NT2/D1 (cell line): ENCODE data around the gene CCDC142.

Experiments used
- DNase-seq: peaks from one replicate; pipeline ENCODE4 v3.0.0-alpha.2; 2011; ENCODE audit warnings: low read depth, low spot score
- H3K27me3 ChIP-seq: 2 replicates; pipeline ENCODE4 v1.6.0; 2011; ENCODE audit warnings: mild to moderate bottlenecking; ENCODE audit not compliant: insufficient read length, insufficient read depth
- H3K36me3 ChIP-seq: 2 replicates; pipeline ENCODE4 v1.6.1; 2011; ENCODE audit warnings: mild to moderate bottlenecking, low read length, mixed read lengths; ENCODE audit not compliant: insufficient read depth, insufficient read length
- H3K4me1 ChIP-seq: 2 replicates; pipeline ENCODE4 v1.5.1; 2011; ENCODE audit not compliant: insufficient read depth, insufficient read length
- H3K4me3 ChIP-seq: 2 replicates; pipeline ENCODE4 v1.5.1; 2011; ENCODE audit warnings: low read depth; ENCODE audit not compliant: insufficient read length
- H3K9ac ChIP-seq: 2 replicates; pipeline ENCODE4 v1.6.0; 2011; ENCODE audit warnings: low read depth; ENCODE audit not compliant: insufficient read length
- H3K9me3 ChIP-seq: 2 replicates; pipeline ENCODE4 v1.5.1; 2011; ENCODE audit warnings: mild to moderate bottlenecking, low read length; ENCODE audit not compliant: insufficient read depth
- SUZ12 ChIP-seq: IDR thresholded peaks from 2 replicates; pipeline ENCODE4 v1.6.1; 2011; ENCODE audit not compliant: insufficient read length, insufficient read depth; ENCODE audit errors: extremely low read depth
- YY1 ChIP-seq: IDR thresholded peaks from 2 replicates; pipeline ENCODE4 v1.6.1; 2011; ENCODE audit not compliant: insufficient read length, insufficient read depth
- ZNF274 ChIP-seq: IDR thresholded peaks from 2 replicates; pipeline ENCODE4 v1.6.1; 2011; ENCODE audit warnings: mild to moderate bottlenecking, low read depth, low read length

CCDC142 gene

DNA sequence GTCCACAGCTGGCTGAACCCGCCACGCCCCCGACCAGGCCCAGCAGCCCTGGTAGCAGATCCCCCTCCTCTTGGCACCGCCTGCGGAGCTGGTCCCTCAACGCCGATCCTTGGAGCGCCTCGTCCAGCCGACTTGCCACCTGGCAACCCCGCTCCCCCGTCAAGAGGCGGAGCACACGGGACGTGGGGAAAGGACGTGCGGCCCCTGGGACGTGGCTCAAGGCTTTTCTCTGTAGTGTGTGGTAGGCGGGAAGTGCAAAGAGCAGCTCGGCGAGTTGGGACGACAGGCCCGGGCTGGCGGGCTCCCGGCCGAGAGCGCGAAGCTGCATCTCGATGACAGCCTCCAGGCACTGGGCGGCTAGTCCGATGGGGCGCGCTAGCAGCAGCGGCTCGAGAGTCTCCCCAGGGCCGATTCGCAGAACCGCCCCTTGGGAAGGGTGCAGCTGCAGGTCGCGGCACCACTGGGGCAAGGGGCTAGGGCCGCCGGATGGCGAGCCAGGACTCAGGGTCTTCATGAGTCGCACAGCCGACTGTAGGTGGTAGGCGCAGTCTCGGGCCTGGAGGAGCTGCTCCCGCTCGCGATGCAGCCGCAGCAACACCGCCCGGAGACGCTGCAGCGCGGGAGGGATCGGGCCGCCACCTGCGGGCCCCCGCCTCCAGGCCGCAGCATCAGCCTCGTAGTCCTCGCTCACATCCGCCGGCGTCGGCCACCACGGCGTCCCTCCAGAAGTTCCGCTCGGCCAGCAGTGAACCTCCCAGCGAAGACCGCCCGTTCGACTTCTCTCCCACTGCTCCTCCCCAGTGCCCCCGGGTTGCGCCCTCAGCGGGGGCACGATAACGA lies 617 bp downstream of the CCDC142 start:
- no peaks in the 10 kb centered on the region for H3K27me3 ChIP-seq
- peak overlapping the region; percentile 75 for H3K4me3 ChIP-seq
- H3K9ac ChIP-seq, result peak overlapping the region; percentile 85
- no peak for DNase-seq
- TF ChIP-seq ZNF274 (no peak), YY1 (no peak), SUZ12 (no peak)
- no peaks in the 10 kb centered on the region for H3K9me3 ChIP-seq
- H3K4me1 ChIP-seq, result peaks cover 3% of the 10 kb centered on the region
- H3K36me3 ChIP-seq, result peaks cover 41% of the 10 kb centered on the region

DNA sequence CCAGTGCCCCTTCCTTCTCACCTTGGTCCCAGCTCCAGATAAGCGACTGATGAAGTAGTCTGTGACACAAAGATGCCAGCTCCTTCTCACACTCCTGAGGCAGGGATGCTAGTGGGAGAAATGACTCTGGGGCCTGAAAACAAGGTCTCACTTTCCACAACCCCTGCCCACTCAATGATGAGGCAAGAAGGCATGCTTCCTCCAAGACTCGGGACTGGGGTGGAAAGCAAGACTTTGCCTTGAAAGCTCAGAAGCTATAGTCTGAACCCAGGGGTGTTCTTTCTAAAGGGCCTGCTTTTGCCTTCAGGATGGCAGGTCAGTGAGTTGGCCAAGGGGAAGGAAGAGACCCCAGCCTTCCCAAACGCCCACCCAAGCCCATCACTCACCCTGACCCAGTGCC lies 1.4 kb downstream of the CCDC142 start:
- TF ChIP-seq YY1, result no peak
- TF ChIP-seq ZNF274, result no peak
- TF ChIP-seq SUZ12, result no peak
- Histone ChIP-seq H3K4me3 (peak overlapping the region; percentile 75), H3K9ac (peak overlapping the region; percentile 85), H3K4me1 (peaks cover 3% of the 10 kb centered on the region), H3K27me3 (no peaks in the 10 kb centered on the region), H3K9me3 (no peaks in the 10 kb centered on the region), H3K36me3 (peaks cover 48% of the 10 kb centered on the region)
- no peak for DNase-seq

- no peaks in the 10 kb centered on the region for H3K9me3 ChIP-seq
- DNase-seq, result no peak
- no peak overlapping the region for H3K9ac ChIP-seq
- peaks cover 50% of the 10 kb centered on the region for H3K36me3 ChIP-seq
- H3K4me3 ChIP-seq, result no peak overlapping the region
- TF ChIP-seq SUZ12, result no peak
- no peak for TF ChIP-seq ZNF274
- no peak for TF ChIP-seq YY1
- H3K4me1 ChIP-seq, result no peaks in the 10 kb centered on the region
- no peaks in the 10 kb centered on the region for H3K27me3 ChIP-seq
Measured at GRCh38 chr2:74474899-74475298, 7.9 kb downstream of the CCDC142 start.

DNA sequence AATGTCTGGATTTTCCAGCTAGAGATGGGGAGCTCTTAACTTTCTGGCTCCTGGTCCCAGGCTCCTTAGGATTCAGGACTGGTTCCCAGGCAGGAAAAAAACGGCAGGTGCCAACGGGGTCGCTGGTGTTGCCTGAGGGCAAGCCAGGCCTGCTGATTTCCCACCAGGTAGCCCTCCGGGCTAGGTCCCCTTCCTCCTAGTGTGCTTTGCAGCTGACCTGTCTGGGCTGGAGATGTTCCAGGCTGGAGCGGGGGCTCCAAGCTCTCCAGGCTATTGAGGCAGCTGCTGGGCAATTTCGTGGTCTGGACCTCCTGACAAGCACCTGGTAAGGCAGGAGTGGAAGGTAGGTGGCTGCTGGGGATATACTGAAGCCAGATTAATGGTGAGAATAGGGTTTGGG lies 8.3 kb downstream of the CCDC142 start:
- Histone ChIP-seq H3K9me3 (no peaks in the 10 kb centered on the region), H3K36me3 (peaks cover 46% of the 10 kb centered on the region), H3K9ac (no peak overlapping the region), H3K27me3 (no peaks in the 10 kb centered on the region), H3K4me1 (no peaks in the 10 kb centered on the region), H3K4me3 (no peak overlapping the region)
- TF ChIP-seq YY1, result no peak
- TF ChIP-seq ZNF274, result no peak
- no peak for TF ChIP-seq SUZ12
- DNase-seq, result no peak

DNA sequence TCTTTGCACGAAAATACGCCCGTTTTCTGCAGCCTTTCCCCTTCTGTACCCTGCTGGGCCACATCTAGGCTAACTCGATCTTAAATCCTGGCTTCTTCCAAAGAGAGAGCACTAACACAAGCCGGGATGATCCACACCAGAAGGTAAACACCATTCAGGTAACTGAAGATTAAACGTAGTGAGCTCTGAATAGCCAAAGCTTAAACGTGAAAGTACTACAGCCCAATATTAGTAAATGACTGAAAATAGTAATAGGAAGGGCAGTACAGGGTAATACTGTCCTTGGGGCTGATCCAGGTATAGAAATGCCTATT lies 9.9 kb downstream of the CCDC142 start:
- peak overlapping the region; percentile 92 for H3K4me3 ChIP-seq
- TF ChIP-seq ZNF274 (no peak), YY1 (no peak), SUZ12 (no peak)
- H3K9me3 ChIP-seq, result no peaks in the 10 kb centered on the region
- peaks cover 36% of the 10 kb centered on the region for H3K36me3 ChIP-seq
- no peak for DNase-seq
- no peaks in the 10 kb centered on the region for H3K4me1 ChIP-seq
- no peaks in the 10 kb centered on the region for H3K27me3 ChIP-seq
- peak overlapping the region; percentile 99 for H3K9ac ChIP-seq

- peak; percentile 92 for DNase-seq
Measured at GRCh38 chr2:74472086-74472944, 10.5 kb downstream of the CCDC142 start, which contains the start of gene MRPL53. MRPL53 (minus strand) TSS chr2:74472680; CDS start chr2:74472660, 20 bp downstream.

More at GRCh38 chr2:74472086-74472944, 10.5 kb downstream of the CCDC142 start, which contains the start of gene MRPL53:
- Histone ChIP-seq H3K36me3 (peaks cover 31% of the 10 kb centered on the region), H3K4me1 (no peaks in the 10 kb centered on the region), H3K27me3 (no peaks in the 10 kb centered on the region), H3K9ac (peak within 1 kb of the TSS; percentile 99), H3K9me3 (no peaks in the 10 kb centered on the region), H3K4me3 (peak within 1 kb of the TSS; percentile 92)
- TF ChIP-seq ZNF274 (no peak), YY1 (peak; percentile 74)
